ENCODE data around the gene S100A12.

The S100A12 gene

GRCh38 chr1:153336650-153337049 is 38.8 kb downstream of the S100A12 start:
- DNase-seq (ENCODE audit: low read depth): no peak

DNA sequence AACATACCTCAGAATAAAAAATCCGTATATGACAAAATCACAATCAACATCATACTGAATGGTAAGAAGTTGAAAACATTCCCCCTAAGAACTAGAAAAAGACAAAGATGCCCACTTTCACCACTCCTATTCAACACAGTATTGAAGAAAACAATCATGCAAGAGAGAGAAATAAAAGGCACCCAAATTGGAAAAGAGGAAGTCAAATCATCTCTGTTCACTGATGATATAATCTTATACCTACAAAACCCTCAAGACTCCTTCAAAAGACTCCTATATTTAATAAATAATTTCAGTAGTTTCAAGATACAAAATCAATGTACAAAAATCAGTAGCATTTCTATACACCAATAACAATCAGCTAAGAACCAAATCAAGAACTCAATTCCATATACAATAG is 41.5 kb downstream of the S100A12 start:
- DNase-seq (ENCODE audit: low read depth): no peak

GRCh38 chr1:153324912-153325311 is 50.5 kb downstream of the S100A12 start:
- no peak for DNase-seq (ENCODE audit: low read depth)

Measured in activated T-cell treated with anti-CD3 and anti-CD28 coated beads for 1 hour (primary cell).